Fibroblast of lung (primary cell): ENCODE results near the gene OMD.

Experiments
- CTCF ChIP-seq, 2 donors: IDR thresholded peaks in 1 of 2; conservative IDR thresholded peaks in 1 of 2; 1 replicate in 1 of 2; 2 replicates in 1 of 2; pipeline ENCODE4 v1.5.1; 2011 to 2012; ENCODE audit warnings: low read length in 2 of 2, control low read depth in 1 of 2, inconsistent platforms in 1 of 2, low read depth in 1 of 2, mild to moderate bottlenecking in 1 of 2
- EZH2 ChIP-seq: IDR thresholded peaks from 2 replicates; pipeline ENCODE4 v1.5.1; 2012; ENCODE audit warnings: low read length, control low read depth, mild to moderate bottlenecking; ENCODE audit errors: missing control alignments

GRCh38 chr9:92463984-92464383 lies 39.7 kb upstream of the OMD start:
- TF ChIP-seq CTCF (conservative IDR thresholded peaks at IDR 0.05 in 1 of 2, IDR thresholded peaks at IDR 0.05 in 1 of 2; ENCODE audit: low read depth in 1 of 2, low read length in 2 of 2) = no peak
- TF ChIP-seq EZH2 = no peak
